ENCODE results near the gene BMP6. TPM values are rescaled to one million over a fixed set of nuclear protein-coding genes. Genes with fewer than 3 reads are reported as not detected.

BMP6 gene
- total RNA-seq, 2 donors from 2014 or later, result 0.62 to 2.1 TPM

GRCh38 chr6:7805850-7806214, 79.9 kb downstream of the BMP6 start:
- Histone ChIP-seq H3K4me3 (no peak overlapping the region), H3K9me3 (no peaks in the 10 kb centered on the region), H3K4me1 (no peaks in the 10 kb centered on the region), H3K9ac (ENCODE audit: low read depth in 2 of 2, low read length in 2 of 2) (no peak overlapping the region), H3K27me3 (no peaks in the 10 kb centered on the region), H3K36me3 (no peaks in the 10 kb centered on the region), H3K27ac (no peak overlapping the region)
- intact Hi-C loops (cut with DNase I), result no loop called here
- no peak for DNase-seq
- TF ChIP-seq, protein P1, sequence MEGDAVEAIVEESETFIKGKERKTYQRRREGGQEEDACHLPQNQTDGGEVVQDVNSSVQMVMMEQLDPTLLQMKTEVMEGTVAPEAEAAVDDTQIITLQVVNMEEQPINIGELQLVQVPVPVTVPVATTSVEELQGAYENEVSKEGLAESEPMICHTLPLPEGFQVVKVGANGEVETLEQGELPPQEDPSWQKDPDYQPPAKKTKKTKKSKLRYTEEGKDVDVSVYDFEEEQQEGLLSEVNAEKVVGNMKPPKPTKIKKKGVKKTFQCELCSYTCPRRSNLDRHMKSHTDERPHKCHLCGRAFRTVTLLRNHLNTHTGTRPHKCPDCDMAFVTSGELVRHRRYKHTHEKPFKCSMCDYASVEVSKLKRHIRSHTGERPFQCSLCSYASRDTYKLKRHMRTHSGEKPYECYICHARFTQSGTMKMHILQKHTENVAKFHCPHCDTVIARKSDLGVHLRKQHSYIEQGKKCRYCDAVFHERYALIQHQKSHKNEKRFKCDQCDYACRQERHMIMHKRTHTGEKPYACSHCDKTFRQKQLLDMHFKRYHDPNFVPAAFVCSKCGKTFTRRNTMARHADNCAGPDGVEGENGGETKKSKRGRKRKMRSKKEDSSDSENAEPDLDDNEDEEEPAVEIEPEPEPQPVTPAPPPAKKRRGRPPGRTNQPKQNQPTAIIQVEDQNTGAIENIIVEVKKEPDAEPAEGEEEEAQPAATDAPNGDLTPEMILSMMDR (IDR thresholded peaks at IDR 0.05), result no peak

- Histone ChIP-seq H3K9me3 (no peaks in the 10 kb centered on the region), H3K27ac (no peak overlapping the region), H3K9ac (ENCODE audit: low read depth in 2 of 2, low read length in 2 of 2) (no peak overlapping the region), H3K36me3 (no peaks in the 10 kb centered on the region), H3K4me3 (no peak overlapping the region), H3K27me3 (no peaks in the 10 kb centered on the region), H3K4me1 (no peaks in the 10 kb centered on the region)
- DNase-seq, result no peak
- intact Hi-C loops (cut with DNase I), result no loop called here
- TF ChIP-seq, protein P1 (IDR thresholded peaks at IDR 0.05), result no peak
Observed at GRCh38 chr6:7806711-7807110, 80.8 kb downstream of the BMP6 start.

- Histone ChIP-seq H3K4me1 (no peaks in the 10 kb centered on the region), H3K27me3 (no peaks in the 10 kb centered on the region), H3K36me3 (no peaks in the 10 kb centered on the region), H3K4me3 (no peak overlapping the region), H3K27ac (no peak overlapping the region), H3K9me3 (no peaks in the 10 kb centered on the region), H3K9ac (ENCODE audit: low read depth in 2 of 2, low read length in 2 of 2) (no peak overlapping the region)
- intact Hi-C loops (cut with DNase I), result no loop called here
- TF ChIP-seq, protein P1 (IDR thresholded peaks at IDR 0.05), result no peak
- DNase-seq, result no peak
Observed at GRCh38 chr6:7809346-7809745, 83.4 kb downstream of the BMP6 start.

DNA sequence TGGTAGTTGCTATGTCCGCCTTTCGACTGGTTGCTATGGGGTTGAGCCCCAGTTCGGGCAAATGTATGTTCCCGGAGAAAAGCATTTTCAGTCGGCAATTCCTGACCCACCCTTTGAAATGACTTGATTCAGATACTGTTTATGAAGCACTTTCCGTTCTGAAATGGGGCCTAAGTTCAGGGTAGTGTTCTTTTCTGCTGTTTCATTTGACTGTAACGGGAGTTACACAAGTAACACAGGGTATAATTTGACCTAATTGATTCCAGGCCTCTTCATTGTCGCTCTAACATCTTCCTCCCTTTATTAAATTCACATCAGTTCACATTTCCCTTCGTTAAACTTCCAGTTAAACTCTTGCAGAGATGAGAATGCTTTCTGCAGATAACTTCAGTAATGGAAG, 85.5 kb downstream of the BMP6 start:
- no peaks in the 10 kb centered on the region for H3K27me3 ChIP-seq
- DNase-seq, result no peak
- H3K9ac ChIP-seq (ENCODE audit: low read depth in 2 of 2, low read length in 2 of 2), result no peak overlapping the region
- TF ChIP-seq, protein P1 (IDR thresholded peaks at IDR 0.05), result no peak
- no peaks in the 10 kb centered on the region for H3K36me3 ChIP-seq
- no peaks in the 10 kb centered on the region for H3K4me1 ChIP-seq
- H3K9me3 ChIP-seq, result no peaks in the 10 kb centered on the region
- H3K4me3 ChIP-seq, result no peak overlapping the region
- no peak overlapping the region for H3K27ac ChIP-seq
- intact Hi-C loops (cut with DNase I), result no loop called here

DNA sequence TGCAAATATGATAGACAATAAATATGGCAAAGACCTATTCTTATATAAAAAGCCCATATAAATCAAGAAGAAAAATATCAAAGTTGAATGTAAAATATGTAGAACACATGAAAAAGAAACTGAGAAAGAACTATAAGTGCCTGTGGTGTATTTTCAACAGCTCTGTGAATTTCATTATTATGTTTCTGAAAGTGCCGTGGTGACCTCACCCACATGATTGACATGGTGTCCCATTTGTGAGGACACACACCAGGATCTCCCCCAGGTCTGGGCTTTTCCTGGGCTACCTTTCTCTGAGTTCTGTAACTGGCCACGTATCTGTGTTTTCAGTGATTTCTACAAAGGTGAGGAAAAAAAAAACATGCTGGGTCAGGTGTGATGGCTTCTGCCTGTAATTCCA, 86.7 kb downstream of the BMP6 start:
- intact Hi-C loops (cut with DNase I), result no loop called here
- Histone ChIP-seq H3K4me3 (no peak overlapping the region), H3K9ac (ENCODE audit: low read depth in 2 of 2, low read length in 2 of 2) (no peak overlapping the region), H3K36me3 (no peaks in the 10 kb centered on the region), H3K27me3 (no peaks in the 10 kb centered on the region), H3K9me3 (no peaks in the 10 kb centered on the region), H3K4me1 (no peaks in the 10 kb centered on the region), H3K27ac (no peak overlapping the region)
- no peak for DNase-seq
- TF ChIP-seq, protein P1 (IDR thresholded peaks at IDR 0.05), result no peak

DNA sequence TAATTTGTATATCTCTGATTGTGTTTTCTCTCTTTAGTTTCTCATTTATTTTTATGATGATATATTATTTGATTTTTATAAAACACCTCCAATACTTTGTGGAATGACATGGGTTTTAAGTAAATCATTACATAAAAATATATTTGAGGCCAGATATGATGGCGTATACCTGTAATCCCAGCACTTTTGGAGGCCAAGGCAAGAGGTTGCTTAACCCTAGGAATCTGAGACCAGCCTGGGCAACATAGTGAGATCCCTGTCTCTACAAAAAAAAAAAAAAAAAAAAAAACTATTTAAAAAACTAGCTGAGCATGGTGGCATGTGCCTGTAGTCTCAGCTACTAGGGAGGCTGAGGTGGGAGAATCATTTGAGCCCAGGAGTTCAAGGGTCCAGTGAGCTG, 87.3 kb downstream of the BMP6 start:
- intact Hi-C loops (cut with DNase I), result no loop called here
- Histone ChIP-seq H3K27ac (no peak overlapping the region), H3K9ac (ENCODE audit: low read depth in 2 of 2, low read length in 2 of 2) (no peak overlapping the region), H3K27me3 (no peaks in the 10 kb centered on the region), H3K4me3 (no peak overlapping the region), H3K4me1 (no peaks in the 10 kb centered on the region), H3K9me3 (no peaks in the 10 kb centered on the region), H3K36me3 (no peaks in the 10 kb centered on the region)
- TF ChIP-seq, protein P1 (IDR thresholded peaks at IDR 0.05), result no peak
- DNase-seq, result no peak
